ENCODE measurements around the gene NLRC5. TPM values are rescaled to one million over a fixed set of nuclear protein-coding genes. Genes with fewer than 3 reads are reported as not detected.
A peak's percentile ranks its signal among the peaks of the same experiment; 100 is the strongest.
"Not testable (repeated sequence)": the region's sequence is repeated elsewhere in the genome, so short reads cannot be mapped to it uniquely, and the experiment has no call there.

NLRC5 gene
- total RNA-seq, 1 donor from 2014 or later = 60.1 TPM

DNA sequence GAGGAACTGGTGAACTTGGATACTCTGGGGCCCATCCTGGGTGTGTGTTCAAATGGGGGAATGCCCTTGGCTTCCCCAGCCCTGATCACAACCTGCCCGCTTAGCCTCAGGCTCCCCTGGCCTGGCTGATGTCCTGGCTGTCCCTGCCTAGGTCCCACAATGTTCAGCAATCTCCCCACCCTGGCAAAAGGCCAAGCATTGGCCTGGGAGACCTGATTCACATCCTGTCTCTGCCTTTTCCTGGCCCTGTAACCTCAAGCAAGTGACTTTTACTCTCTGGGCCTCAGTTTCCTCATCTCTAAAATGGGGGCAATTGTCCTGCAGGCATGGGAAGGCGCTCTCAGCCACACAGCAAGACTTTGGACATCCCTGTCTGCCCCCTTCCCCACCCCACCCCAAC, 117.4 kb downstream of the NLRC5 start:
- intact Hi-C loops (cut with DNase I) = no loop called here
- DNase-seq (ENCODE audit: low spot score) (no peak), ATAC-seq (no peak)

DNA sequence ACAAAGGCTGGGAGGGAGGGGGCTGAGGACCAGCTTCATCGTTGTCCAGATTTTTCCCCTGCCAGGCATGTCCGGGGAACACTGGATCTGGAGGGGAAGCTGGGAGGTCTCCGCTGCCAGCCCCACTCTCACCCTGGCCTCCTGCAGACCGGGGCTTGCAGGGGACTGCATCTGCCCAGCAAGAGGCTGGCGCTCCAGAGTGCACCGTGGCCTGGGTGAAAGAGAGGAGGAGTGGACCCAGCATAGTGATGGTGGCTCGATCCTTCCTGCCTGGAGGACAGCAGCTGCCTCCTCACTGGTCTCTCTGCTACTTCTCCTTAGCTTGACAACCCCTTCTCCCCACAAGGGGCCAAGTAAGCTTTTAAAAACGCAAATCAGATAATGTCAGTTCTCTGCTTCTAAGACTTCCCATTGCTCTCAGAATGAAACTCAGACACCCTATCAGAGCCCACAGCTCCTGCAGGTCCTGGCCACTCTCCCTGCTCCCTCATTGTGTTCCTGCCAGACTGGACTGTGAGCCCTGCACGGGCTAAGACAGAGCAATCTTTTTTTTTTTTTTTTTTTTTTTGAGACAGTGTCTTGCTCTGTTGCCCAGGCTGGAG, 118.1 kb downstream of the NLRC5 start:
- intact Hi-C loops (cut with DNase I) = no loop called here
- ATAC-seq (no peak), DNase-seq (ENCODE audit: low spot score) (no peak)

DNA sequence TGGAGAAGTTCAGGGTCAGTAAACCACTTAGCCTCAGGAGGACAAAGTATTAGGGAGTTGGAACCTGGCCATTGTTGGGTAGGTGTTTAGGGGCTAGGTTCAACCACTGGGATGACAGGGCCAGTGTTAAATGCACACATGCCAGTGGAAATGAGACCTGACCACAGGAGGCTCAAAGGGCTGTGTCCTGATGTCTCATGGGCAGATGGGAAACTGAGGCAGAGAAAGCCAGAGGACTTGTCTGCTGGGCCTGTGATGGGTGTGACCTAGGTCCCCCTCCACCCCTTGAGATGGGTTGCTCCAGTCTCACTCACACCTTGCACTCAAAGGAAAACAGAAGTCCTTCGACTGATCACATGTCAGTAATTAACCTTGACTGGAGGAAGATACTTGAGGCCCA, 119.1 kb downstream of the NLRC5 start:
- intact Hi-C loops (cut with DNase I) = no loop called here

DNA sequence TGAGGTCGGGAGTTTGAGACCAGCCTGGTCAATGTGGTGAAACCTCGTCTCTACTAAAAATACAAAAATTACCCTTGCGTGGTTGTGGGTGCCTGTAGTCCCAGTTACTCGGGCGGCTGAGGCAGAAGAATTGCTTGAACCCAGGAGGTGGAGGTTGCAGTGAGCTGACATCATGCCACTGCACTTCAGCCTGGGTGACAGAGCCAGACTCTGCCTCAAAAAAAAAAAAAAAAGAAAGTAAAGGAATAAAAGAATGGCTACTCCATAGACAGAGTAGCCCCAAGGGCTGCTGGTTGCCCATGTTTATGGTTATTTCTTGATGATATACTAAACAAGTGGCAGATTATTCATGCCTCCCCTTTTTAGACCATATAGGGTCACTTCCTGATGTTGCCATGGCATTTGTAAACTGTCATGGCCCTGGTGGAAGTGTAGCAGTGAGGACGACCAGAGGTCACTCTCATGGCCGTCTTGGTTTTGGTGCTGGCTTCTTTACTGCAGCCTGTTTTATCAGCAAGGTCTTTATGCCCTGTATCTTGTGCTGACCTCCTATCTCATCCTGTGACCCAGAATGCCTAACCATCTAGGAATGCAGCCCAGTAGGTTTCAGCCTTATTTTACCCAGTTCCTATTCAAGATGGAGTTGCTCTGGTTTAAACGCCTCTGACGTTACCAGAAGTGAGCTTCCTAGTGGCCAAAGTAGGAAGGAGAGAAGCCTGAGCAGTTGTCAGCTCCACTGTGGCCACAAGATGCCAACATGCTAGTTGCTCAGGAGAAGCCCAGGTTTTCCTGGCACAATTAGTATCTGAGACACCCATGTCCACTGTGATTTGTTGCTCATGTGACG, 120.1 kb downstream of the NLRC5 start:
- DNase-seq (ENCODE audit: low spot score); ATAC-seq; intact Hi-C loops (cut with DNase I): not testable (repeated sequence)

More for the DNA sequence above, 119.1 kb downstream of the NLRC5 start:
- DNase-seq (ENCODE audit: low spot score) (no peak), ATAC-seq (no peak)

DNA sequence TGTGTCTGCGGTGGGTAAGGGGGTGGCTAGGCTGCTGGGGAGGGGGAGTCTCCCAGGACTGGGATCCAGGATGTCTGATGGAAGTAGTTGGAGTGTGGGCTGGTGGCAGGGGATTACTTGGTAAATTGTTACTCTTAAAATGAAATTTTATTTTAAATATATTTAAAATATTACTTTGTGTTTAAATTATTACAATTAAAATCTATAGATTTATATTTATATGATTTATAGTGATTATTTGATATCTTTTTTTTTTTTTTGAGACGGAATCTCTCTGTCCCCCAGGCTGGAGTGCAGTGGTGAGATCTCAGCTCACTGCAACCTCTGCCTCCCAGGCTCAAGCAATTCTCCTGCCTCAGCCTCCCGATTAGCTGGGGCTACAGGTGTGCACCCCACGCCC, 121.6 kb downstream of the NLRC5 start:
- DNase-seq (ENCODE audit: low spot score) = no peak
- intact Hi-C loops (cut with DNase I) = no loop called here
- ATAC-seq = no peak

DNA sequence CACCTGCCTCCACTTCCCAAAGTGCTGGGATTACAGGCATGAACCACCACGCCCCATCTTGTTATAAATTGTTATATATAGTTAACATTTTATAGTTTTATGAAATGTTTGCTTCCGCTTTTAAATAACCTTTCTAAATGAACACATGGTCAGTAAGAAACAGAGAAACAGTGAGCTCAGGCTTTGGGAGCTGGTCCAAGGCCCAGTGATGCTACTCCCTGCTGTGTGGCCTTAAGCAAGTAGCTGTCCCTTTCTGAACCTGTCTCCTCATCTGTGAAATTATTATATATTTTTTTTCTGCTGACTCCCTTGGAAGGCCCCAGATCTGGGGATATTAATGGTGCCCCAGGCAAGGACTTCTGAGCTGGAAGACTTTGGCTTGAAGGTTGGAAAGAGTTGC, 122.1 kb downstream of the NLRC5 start:
- ATAC-seq (no peak), DNase-seq (ENCODE audit: low spot score) (no peak)
- intact Hi-C loops (cut with DNase I) = no loop called here

DNA sequence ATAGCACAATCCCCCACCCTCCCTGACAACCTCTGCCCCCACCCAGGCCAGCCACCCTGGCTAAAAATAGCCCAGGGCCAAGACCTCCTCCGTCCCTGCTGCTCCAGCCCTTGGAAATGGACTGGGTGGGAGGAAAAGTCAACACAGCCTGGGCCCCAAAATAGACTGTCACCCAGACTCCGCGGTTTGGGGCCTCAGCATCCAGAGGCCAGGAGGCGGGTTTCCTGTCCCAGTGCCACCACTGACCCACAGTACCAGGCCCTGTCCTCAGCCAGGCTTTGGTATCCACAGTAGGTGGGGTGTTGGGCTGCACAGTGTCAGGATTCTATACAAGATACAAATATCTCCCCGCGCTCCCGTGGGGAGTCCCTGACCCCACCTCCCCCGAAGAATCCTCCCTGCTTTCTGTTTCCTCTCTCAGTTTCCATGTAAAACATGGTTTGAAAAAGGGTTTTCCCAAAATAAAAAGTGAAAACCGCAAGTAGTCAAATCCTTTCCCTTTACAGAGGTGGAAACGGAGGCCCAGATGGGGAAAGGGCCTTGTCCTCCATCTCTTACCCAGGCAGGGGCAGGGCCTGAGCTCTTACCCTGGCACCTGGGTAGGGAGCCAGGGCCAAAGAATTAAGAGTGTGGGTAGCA, 123.2 kb downstream of the NLRC5 start:
- DNase-seq (ENCODE audit: low spot score) (no peak), ATAC-seq (no peak)
- intact Hi-C loops (cut with DNase I) = no loop called here

DNA sequence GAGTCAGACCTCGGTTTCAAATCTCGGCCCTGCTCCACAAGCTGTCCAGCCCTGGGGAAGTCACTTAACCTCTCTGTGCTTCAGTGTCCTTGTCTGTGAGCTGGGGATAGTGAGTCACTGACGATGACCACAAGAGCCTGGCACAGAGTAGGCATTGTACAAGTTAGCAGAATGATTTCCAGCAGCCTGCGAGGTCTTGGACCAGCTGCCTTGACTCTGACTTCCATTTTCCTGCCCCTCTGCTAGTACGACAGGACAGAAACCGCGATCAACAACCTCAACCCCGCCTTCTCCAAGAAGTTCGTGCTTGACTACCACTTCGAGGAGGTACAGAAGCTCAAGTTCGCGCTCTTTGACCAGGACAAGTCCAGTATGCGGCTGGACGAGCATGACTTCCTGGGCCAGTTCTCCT, 123.7 kb downstream of the NLRC5 start:
- DNase-seq (ENCODE audit: low spot score) (no peak), ATAC-seq (no peak)
- intact Hi-C loops (cut with DNase I) = no loop called here

DNA sequence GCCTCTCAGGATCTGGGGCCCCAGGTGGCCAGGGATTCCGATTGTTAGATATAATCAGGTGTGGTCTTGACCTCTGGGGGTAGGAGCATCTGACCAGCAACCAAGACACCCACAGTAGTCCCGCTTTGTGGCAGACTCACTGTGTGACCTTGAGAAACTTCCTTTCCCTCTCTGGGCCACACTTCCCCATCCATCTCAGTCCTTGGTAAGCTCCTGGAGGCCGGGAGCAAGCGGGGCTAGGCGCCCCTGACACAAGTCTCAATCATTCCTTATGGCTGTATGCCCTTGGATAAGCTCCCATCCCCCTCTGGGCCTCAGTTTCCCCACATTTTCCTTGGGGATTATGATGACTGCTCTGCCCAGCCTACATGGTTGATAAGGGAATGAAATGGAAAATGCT, 124.3 kb downstream of the NLRC5 start:
- no peak for DNase-seq (ENCODE audit: low spot score)
- ATAC-seq = no peak
- intact Hi-C loops (cut with DNase I) = no loop called here

DNA sequence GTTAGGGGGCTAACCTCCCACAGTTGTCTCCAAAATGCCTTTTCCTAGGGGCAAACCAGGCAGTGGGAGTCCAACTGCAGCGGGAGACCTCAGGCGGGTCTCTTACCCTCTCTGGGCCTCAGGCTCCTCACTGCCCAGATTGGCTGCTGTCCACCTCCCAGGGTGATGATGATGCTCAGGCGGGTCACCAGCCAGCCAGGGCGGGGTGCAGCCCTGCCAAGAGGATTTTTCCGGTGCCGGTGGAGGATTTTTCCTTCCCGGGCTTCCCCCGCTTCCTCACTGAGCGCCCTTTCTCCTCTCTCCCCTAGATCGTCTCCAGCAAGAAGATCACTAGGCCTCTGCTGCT, 125.8 kb downstream of the NLRC5 start:
- intact Hi-C loops (cut with DNase I) = no loop called here
- no peak for DNase-seq (ENCODE audit: low spot score)
- peak; percentile 11 for ATAC-seq

DNA sequence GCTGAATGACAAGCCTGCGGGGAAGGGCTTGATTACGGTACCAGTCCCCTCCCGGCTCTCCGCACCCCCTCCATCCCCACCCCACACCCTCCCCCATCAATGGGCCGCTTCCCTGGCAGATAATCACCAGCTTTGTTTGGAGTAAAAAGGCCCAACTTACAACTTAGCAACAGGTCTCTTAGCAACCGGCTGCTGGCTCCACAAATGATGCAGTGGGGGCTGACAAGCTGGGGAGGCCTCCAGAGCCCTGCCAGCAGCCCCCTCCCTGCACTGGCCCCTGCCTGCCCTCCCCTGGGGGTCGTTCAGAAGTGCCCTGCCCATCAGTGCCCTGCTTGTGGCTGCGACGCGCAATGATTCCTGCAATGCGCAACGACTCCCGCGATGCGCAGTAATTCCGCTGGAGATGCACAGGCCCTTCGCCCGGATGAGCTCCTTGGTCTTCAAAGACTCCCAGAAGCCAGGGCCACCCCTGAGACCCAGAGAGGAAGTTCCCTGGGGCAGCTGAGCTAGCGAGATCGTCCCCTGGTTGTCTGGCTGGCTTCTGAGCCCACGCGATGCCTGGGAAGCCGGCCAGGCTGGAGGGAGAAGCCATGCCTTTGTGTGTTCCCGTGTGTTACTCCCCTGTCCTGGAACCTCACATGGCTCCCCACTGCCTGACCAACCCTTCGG, 126.3 kb downstream of the NLRC5 start:
- DNase-seq (ENCODE audit: low spot score) (peak; percentile 78), ATAC-seq (peak; percentile 76)

DNA sequence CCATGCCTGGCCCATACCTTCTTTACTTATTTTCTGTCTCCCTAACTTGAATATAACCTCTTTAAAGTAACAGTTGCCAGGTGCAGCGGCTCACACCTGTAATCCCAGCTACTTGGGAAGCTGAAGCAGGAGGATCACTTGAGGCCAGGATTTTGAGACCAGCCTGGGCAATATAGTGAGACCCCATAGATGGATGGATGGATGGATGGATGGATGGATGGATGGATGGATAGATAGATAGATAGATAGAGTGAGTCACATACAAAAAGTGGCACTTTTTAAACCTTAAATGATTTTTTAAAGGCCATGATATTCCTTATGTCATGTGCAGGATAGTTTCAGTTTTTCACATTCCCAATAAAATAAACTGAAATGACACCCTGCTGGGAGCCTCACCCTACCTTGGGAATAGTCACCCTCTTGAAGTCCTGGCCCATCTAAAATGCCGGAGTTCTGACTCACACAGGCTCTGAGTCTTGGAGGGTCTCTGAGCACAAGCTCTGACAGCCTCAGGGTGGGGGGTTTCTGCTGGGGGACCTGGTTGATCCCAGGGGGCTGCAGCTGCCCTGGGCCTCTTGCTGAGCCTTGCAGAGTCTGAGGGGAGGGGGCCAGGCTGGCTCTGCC, 129.2 kb downstream of the NLRC5 start:
- ATAC-seq (no peak), DNase-seq (ENCODE audit: low spot score) (no peak)
- intact Hi-C loops (cut with DNase I) = no loop called here

More for the DNA sequence above, 126.3 kb downstream of the NLRC5 start:
- intact Hi-C loops (cut with DNase I) = no loop called here

DNA sequence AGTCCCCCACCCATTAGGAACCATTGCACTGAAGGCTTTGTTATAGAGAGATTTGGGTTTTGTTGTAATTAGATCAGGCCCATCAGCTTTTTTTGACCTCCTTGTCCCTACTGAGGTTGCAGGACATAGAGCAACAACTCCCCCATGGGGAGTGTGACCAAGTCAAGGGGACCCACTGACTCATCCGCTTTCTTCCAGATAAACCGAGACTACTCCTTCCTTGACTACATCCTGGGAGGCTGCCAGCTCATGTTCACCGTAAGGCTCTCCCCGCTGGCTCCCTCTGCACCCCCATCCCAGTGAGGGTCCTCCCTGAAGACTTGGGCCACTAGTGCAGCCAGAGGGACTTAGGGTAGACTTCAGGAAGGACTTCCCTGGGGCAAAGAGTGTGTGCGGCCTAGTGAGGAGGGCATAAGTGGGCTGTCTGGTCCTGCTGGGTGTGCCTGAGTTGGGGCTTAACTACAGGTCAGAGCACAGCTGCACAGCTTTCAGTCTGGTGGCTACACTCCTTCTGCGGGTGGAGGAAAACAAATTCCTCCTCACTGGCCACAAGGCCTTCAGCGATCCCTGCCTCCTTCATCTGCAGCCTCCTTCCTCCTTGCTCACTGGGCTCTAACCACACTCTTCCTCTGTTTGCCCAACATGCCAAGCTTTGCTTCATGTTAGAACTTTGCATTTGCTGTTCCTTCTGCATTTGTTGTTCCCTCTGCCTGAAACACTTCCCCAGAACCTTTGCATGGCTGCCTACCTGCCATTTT, 134.0 kb downstream of the NLRC5 start:
- DNase-seq (ENCODE audit: low spot score) (no peak), ATAC-seq (no peak)

DNA sequence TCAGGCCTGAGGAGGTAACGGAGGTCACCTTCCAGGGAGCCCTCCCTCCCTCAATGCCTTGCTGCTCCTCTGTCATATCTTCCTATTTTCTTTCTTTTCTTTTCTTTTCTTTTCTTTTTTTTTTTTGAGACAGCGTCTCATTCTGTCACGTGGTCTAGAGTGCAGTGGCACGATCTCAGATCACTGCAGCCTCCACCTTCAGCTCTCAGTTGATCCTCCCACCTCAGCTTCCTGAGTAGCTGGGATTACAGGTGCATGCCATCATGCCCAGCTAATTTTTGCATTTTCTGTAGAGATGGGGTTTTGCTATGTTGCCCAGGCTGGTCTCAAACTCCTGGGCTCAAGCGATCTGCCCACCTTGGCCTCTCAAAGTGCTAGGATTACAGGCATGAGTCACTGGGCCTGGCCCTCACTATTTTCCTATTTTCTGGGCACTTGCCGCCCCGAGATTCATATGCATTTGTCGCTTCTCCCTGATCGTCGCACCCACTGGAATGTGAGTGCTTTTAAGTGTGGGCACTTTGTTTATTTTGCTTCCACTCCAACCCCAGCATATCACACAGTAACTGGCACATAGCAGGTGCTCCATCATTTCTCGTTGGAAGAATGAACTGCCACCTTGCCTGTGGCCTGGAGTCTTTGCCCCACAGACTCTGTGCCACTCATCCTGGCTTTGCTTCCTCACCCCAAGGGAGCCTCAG, 134.8 kb downstream of the NLRC5 start:
- ATAC-seq = no peak

More for the DNA sequence above, 134.0 kb downstream of the NLRC5 start:
- intact Hi-C loops (cut with DNase I) = no loop called here

DNA sequence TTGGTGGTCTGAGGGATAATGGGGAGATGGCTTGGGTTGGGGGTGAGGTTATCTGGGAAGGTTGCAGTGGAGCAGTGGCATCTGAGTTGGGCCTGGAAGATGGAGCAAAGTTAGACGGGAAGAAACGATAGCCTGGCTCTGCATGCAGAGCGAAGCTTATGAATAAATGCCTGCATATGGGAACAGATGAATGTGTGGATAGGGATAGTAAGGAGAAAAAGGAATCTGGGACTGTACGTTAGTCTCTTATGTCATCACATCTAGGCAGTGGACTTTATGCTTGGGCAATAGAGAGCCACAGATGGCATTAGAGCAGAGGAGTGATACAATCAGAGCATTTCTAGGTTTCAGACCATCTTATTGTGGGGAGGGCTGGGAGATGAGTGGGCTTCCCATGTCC, 136.0 kb downstream of the NLRC5 start:
- intact Hi-C loops (cut with DNase I) = no loop called here
- ATAC-seq (no peak), DNase-seq (ENCODE audit: low spot score) (no peak)

More for the DNA sequence above, 134.8 kb downstream of the NLRC5 start:
- no peak for DNase-seq (ENCODE audit: low spot score)
- intact Hi-C loops (cut with DNase I) = no loop called here

DNA sequence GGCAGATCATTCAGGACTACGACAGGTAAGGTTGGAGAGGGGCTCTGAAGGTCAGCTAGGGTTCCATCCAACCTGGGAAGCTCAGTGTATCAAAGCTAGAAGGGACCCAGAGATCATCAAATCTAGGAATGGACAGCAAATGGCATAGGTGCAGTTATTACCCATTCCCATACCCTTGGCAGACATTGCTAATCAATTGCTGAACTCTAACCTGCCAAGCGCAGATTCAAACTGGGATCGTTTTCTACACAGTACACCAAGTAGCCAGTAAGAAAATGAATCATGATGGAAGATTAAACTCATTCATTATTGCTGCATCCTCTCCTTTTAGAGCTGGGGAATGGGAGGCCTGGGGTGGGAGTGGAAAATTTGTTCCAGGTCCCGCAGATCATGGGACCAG, 136.6 kb downstream of the NLRC5 start:
- ATAC-seq (no peak), DNase-seq (ENCODE audit: low spot score) (no peak)
- intact Hi-C loops (cut with DNase I) = no loop called here

DNA sequence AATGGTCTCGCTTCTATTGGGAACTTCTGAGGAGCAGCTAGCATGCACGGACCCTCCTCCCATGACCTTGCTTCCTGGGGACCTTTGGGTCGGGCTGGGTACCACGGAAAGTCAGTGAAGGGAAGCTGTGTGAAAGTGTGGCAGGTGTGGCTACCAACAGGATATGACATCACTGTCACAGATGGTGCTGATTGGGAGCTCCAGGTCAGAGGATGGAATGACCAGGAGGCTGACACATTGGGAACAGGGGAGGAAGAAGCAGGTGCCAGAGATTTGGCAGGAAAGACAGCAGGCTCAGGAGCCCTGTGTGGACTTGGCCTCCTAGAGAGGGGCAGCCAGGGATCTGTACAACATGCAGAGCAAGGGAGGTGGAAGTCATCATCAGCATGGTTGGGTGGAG, 137.1 kb downstream of the NLRC5 start:
- ATAC-seq = no peak
- no peak for DNase-seq (ENCODE audit: low spot score)
- intact Hi-C loops (cut with DNase I) = no loop called here
